ENCODE measurements around the gene FANK1.
"Not testable (repeated sequence)": the region's sequence is repeated elsewhere in the genome, so short reads cannot be mapped to it uniquely, and the experiment has no call there.

FANK1 gene

GRCh38 chr10:125929618-125930017 is 33.3 kb downstream of the FANK1 start:
- ATAC-seq (replicated peaks) (no peak), DNase-seq (no peak)
- H3K27ac Mint-ChIP-seq: no peak overlapping the region
- no peaks in the 10 kb centered on the region for H3K9me3 Mint-ChIP-seq
- H3K4me1 Mint-ChIP-seq: no peaks in the 10 kb centered on the region
- H3K36me3 Mint-ChIP-seq: no peaks in the 10 kb centered on the region
- H3K27me3 Mint-ChIP-seq: peaks cover 14 to 30% of the 10 kb centered on the region in 2 donors
- no peak overlapping the region for H3K4me3 Mint-ChIP-seq

- Mint-ChIP-seq H3K36me3 (no peaks in the 10 kb centered on the region), H3K27ac (no peak overlapping the region), H3K4me3 (no peak overlapping the region)
These were observed 37.3 kb downstream of the FANK1 start for GRCh38 chr10:125933693-125934092.

GRCh38 chr10:125936331-125936730 is 40.0 kb downstream of the FANK1 start:
- Mint-ChIP-seq H3K36me3 (no peaks in the 10 kb centered on the region), H3K27ac (no peak overlapping the region)

More at GRCh38 chr10:125933693-125934092, 37.3 kb downstream of the FANK1 start:
- H3K27me3 Mint-ChIP-seq: peaks cover 23 to 37% of the 10 kb centered on the region in 2 donors
- ATAC-seq (replicated peaks): no peak
- no peak for DNase-seq
- no peaks in the 10 kb centered on the region for H3K9me3 Mint-ChIP-seq
- H3K4me1 Mint-ChIP-seq: no peaks in the 10 kb centered on the region

GRCh38 chr10:125940515-125940914 is 44.2 kb downstream of the FANK1 start:
- no peak for ATAC-seq (replicated peaks)
- Mint-ChIP-seq H3K4me3 (no peak overlapping the region), H3K27me3 (peaks cover 8 to 10% of the 10 kb centered on the region in 2 donors), H3K27ac (no peak overlapping the region), H3K4me1 (no peaks in the 10 kb centered on the region), H3K9me3 (peaks cover 3 to 8% of the 10 kb centered on the region in 2 donors), H3K36me3 (no peaks in the 10 kb centered on the region)
- DNase-seq: no peak

More at GRCh38 chr10:125936331-125936730, 40.0 kb downstream of the FANK1 start:
- Mint-ChIP-seq H3K27me3 (peaks cover 23 to 34% of the 10 kb centered on the region in 2 donors), H3K4me3 (no peak overlapping the region), H3K9me3 (no peaks in the 10 kb centered on the region), H3K4me1 (no peaks in the 10 kb centered on the region)
- ATAC-seq (replicated peaks) (no peak), DNase-seq (no peak)

GRCh38 chr10:125951290-125951689 is 54.9 kb downstream of the FANK1 start:
- peaks cover 8 to 12% of the 10 kb centered on the region in 2 donors for H3K9me3 Mint-ChIP-seq

GRCh38 chr10:125953778-125954385 is 57.5 kb downstream of the FANK1 start:
- Mint-ChIP-seq H3K4me1 (no peaks in the 10 kb centered on the region), H3K27ac (no peak overlapping the region), H3K27me3 (no peaks in the 10 kb centered on the region), H3K36me3 (peaks cover 0 to 4% of the 10 kb centered on the region in 2 donors), H3K9me3 (peaks cover 8 to 11% of the 10 kb centered on the region in 2 donors), H3K4me3 (no peak overlapping the region)
- DNase-seq (no peak), ATAC-seq (replicated peaks) (no peak)

More at GRCh38 chr10:125951290-125951689, 54.9 kb downstream of the FANK1 start:
- no peak for ATAC-seq (replicated peaks)
- Mint-ChIP-seq H3K4me3 (no peak overlapping the region), H3K36me3 (peaks cover 0 to 4% of the 10 kb centered on the region in 2 donors), H3K27ac (no peak overlapping the region), H3K4me1 (no peaks in the 10 kb centered on the region), H3K27me3 (no peaks in the 10 kb centered on the region)
- DNase-seq: no peak

GRCh38 chr10:125955766-125956165 is 59.4 kb downstream of the FANK1 start:
- DNase-seq (no peak), ATAC-seq (replicated peaks) (no peak)
- Mint-ChIP-seq H3K9me3 (peaks cover 8 to 11% of the 10 kb centered on the region in 2 donors), H3K4me1 (no peaks in the 10 kb centered on the region), H3K27ac (no peak overlapping the region), H3K27me3 (no peaks in the 10 kb centered on the region), H3K36me3 (peaks cover 0 to 4% of the 10 kb centered on the region in 2 donors), H3K4me3 (no peak overlapping the region)

GRCh38 chr10:125961743-125962142 is 65.4 kb downstream of the FANK1 start:
- ATAC-seq (replicated peaks): no peak
- no peaks in the 10 kb centered on the region for H3K4me1 Mint-ChIP-seq
- no peaks in the 10 kb centered on the region for H3K9me3 Mint-ChIP-seq
- no peaks in the 10 kb centered on the region for H3K36me3 Mint-ChIP-seq
- H3K27me3 Mint-ChIP-seq: peaks cover 0 to 16% of the 10 kb centered on the region in 2 donors
- H3K4me3 Mint-ChIP-seq: no peak overlapping the region
- DNase-seq: no peak
- H3K27ac Mint-ChIP-seq: no peak overlapping the region

- no peaks in the 10 kb centered on the region for H3K36me3 Mint-ChIP-seq
- peaks cover 0 to 16% of the 10 kb centered on the region in 2 donors for H3K27me3 Mint-ChIP-seq
- H3K4me1 Mint-ChIP-seq: no peaks in the 10 kb centered on the region
- no peak for ATAC-seq (replicated peaks)
- H3K9me3 Mint-ChIP-seq: no peaks in the 10 kb centered on the region
- no peak overlapping the region for H3K4me3 Mint-ChIP-seq
- H3K27ac Mint-ChIP-seq: no peak overlapping the region
- DNase-seq: no peak
These were observed 65.8 kb downstream of the FANK1 start for GRCh38 chr10:125962200-125962599.

GRCh38 chr10:125964558-125964957 is 68.2 kb downstream of the FANK1 start:
- Mint-ChIP-seq H3K4me3 (no peak overlapping the region), H3K36me3 (no peaks in the 10 kb centered on the region), H3K27me3 (peaks cover 0 to 16% of the 10 kb centered on the region in 2 donors), H3K4me1 (no peaks in the 10 kb centered on the region), H3K27ac (no peak overlapping the region), H3K9me3 (no peaks in the 10 kb centered on the region)
- DNase-seq (no peak), ATAC-seq (replicated peaks) (no peak)

- no peak for ATAC-seq (replicated peaks)
- Mint-ChIP-seq H3K4me3 (no peak overlapping the region), H3K27ac (no peak overlapping the region), H3K36me3 (no peaks in the 10 kb centered on the region), H3K4me1 (no peaks in the 10 kb centered on the region), H3K27me3 (peaks cover 0 to 7% of the 10 kb centered on the region in 2 donors), H3K9me3 (peaks cover 0 to 4% of the 10 kb centered on the region in 2 donors)
- DNase-seq: no peak
These were observed 71.2 kb downstream of the FANK1 start for GRCh38 chr10:125967533-125967932.

GRCh38 chr10:125970077-125970630 is 73.8 kb downstream of the FANK1 start:
- DNase-seq; H3K27ac Mint-ChIP-seq; H3K4me3 Mint-ChIP-seq; ATAC-seq (replicated peaks); H3K9me3 Mint-ChIP-seq; H3K4me1 Mint-ChIP-seq; H3K27me3 Mint-ChIP-seq; H3K36me3 Mint-ChIP-seq: not testable (repeated sequence)

GRCh38 chr10:125976960-125977605 is 80.7 kb downstream of the FANK1 start:
- DNase-seq (no peak), ATAC-seq (replicated peaks) (no peak)
- Mint-ChIP-seq H3K9me3 (no peaks in the 10 kb centered on the region), H3K36me3 (no peaks in the 10 kb centered on the region), H3K27ac (no peak overlapping the region), H3K4me3 (no peak overlapping the region), H3K4me1 (peaks cover under 1 to 2% of the 10 kb centered on the region in 2 donors), H3K27me3 (peaks cover 22 to 23% of the 10 kb centered on the region in 2 donors)

GRCh38 chr10:125979976-125980375 is 83.6 kb downstream of the FANK1 start:
- peaks cover 12 to 19% of the 10 kb centered on the region in 2 donors for H3K4me1 Mint-ChIP-seq
- no peak overlapping the region for H3K27ac Mint-ChIP-seq
- no peak overlapping the region for H3K4me3 Mint-ChIP-seq
- ATAC-seq (replicated peaks): no peak
- H3K9me3 Mint-ChIP-seq: no peaks in the 10 kb centered on the region
- H3K27me3 Mint-ChIP-seq: peaks cover 22 to 23% of the 10 kb centered on the region in 2 donors
- no peak for DNase-seq
- H3K36me3 Mint-ChIP-seq: no peaks in the 10 kb centered on the region

GRCh38 chr10:125980521-125981035 is 84.2 kb downstream of the FANK1 start:
- no peaks in the 10 kb centered on the region for H3K9me3 Mint-ChIP-seq
- no peak for ATAC-seq (replicated peaks)
- H3K27ac Mint-ChIP-seq: no peak overlapping the region
- no peaks in the 10 kb centered on the region for H3K36me3 Mint-ChIP-seq
- peaks cover 12 to 19% of the 10 kb centered on the region in 2 donors for H3K4me1 Mint-ChIP-seq
- peaks cover 22 to 23% of the 10 kb centered on the region in 2 donors for H3K27me3 Mint-ChIP-seq
- H3K4me3 Mint-ChIP-seq: no peak overlapping the region
- DNase-seq: no peak
